ENCODE results near the gene KCNS3.

GRCh38 chr2:17979707-17980106 lies 101.2 kb downstream of the KCNS3 start:
- TF ChIP-seq, protein P1, sequence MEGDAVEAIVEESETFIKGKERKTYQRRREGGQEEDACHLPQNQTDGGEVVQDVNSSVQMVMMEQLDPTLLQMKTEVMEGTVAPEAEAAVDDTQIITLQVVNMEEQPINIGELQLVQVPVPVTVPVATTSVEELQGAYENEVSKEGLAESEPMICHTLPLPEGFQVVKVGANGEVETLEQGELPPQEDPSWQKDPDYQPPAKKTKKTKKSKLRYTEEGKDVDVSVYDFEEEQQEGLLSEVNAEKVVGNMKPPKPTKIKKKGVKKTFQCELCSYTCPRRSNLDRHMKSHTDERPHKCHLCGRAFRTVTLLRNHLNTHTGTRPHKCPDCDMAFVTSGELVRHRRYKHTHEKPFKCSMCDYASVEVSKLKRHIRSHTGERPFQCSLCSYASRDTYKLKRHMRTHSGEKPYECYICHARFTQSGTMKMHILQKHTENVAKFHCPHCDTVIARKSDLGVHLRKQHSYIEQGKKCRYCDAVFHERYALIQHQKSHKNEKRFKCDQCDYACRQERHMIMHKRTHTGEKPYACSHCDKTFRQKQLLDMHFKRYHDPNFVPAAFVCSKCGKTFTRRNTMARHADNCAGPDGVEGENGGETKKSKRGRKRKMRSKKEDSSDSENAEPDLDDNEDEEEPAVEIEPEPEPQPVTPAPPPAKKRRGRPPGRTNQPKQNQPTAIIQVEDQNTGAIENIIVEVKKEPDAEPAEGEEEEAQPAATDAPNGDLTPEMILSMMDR (IDR thresholded peaks at IDR 0.05 in 2 of 3, conservative IDR thresholded peaks at IDR 0.05 in 1 of 3; ENCODE audit: insufficient read depth in 2 of 3, low read depth in 1 of 3, low read length in 3 of 3), result no peak
- TF ChIP-seq JUN (IDR thresholded peaks at IDR 0.05; ENCODE audit: borderline replicate concordance, low read depth, low read length) (no peak), JUN (CRISPR knock-in tag; IDR thresholded peaks at IDR 0.05; ENCODE audit: borderline replicate concordance) (no peak), ZNF165 (CRISPR knock-in tag; IDR thresholded peaks at IDR 0.05; ENCODE audit: borderline replicate concordance) (no peak), FOXJ3 (CRISPR knock-in tag; IDR thresholded peaks at IDR 0.05) (no peak), KDM4B (IDR thresholded peaks at IDR 0.05; ENCODE audit: borderline replicate concordance in 2 of 2, low read depth in 1 of 2) (no peak), MEIS2 (IDR thresholded peaks at IDR 0.05; ENCODE audit: partially characterized antibody) (no peak), GATA2 (CRISPR knock-in tag; IDR thresholded peaks at IDR 0.05) (no peak), TARDBP (IDR thresholded peaks at IDR 0.05) (no peak)
- TF ChIP-seq, protein P2, sequence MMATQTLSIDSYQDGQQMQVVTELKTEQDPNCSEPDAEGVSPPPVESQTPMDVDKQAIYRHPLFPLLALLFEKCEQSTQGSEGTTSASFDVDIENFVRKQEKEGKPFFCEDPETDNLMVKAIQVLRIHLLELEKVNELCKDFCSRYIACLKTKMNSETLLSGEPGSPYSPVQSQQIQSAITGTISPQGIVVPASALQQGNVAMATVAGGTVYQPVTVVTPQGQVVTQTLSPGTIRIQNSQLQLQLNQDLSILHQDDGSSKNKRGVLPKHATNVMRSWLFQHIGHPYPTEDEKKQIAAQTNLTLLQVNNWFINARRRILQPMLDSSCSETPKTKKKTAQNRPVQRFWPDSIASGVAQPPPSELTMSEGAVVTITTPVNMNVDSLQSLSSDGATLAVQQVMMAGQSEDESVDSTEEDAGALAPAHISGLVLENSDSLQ (IDR thresholded peaks at IDR 0.05), result no peak
